ENCODE results near the gene SH3BGRL2.

DNA sequence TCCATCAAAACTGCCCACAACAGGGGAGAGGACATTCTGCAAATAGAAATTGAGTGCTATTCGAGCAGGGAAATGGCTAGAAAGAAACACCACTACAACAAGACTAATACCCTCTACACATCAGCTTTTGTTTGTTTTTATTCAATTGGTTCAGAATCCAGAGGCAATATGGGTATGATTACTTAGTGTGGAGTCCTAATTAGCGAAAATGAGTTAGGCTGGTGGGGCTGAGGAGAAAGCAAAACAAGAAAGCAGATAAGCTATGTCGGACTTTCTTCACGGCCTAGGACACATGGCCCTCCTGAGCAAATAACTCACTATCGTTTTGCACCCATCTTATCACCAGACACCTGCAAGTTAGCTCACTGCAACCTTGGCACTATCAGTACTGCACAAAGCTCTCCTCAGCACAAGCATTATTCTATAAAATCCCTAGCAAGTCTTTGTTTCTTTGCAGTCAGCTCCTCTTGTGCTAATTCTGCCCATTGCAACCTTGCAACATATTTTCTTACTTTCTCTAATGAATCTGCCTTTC lies 31.3 kb upstream of the SH3BGRL2 start:
- no peak for TF ChIP-seq TCF7 (CRISPR knock-in tag; IDR thresholded peaks at IDR 0.05; ENCODE audit: low read depth)
- TF ChIP-seq, protein P1, sequence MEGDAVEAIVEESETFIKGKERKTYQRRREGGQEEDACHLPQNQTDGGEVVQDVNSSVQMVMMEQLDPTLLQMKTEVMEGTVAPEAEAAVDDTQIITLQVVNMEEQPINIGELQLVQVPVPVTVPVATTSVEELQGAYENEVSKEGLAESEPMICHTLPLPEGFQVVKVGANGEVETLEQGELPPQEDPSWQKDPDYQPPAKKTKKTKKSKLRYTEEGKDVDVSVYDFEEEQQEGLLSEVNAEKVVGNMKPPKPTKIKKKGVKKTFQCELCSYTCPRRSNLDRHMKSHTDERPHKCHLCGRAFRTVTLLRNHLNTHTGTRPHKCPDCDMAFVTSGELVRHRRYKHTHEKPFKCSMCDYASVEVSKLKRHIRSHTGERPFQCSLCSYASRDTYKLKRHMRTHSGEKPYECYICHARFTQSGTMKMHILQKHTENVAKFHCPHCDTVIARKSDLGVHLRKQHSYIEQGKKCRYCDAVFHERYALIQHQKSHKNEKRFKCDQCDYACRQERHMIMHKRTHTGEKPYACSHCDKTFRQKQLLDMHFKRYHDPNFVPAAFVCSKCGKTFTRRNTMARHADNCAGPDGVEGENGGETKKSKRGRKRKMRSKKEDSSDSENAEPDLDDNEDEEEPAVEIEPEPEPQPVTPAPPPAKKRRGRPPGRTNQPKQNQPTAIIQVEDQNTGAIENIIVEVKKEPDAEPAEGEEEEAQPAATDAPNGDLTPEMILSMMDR (IDR thresholded peaks at IDR 0.05): no peak
